Mononuclear cell (primary cell): Measurements from ENCODE around the gene CMTR1. TPM values are rescaled to one million over a fixed set of nuclear protein-coding genes. Genes with fewer than 3 reads are reported as not detected.

Experiments used
- H3K27me3 ChIP-seq: 2 replicates; pipeline ENCODE4 v1.6.0; 2011; ENCODE audit warnings: low read length, control low read depth; ENCODE audit not compliant: insufficient read depth
- H3K4me1 ChIP-seq: 2 replicates; pipeline ENCODE4 v1.5.1; 2011; ENCODE audit warnings: mild to moderate bottlenecking, low read length, control low read depth; ENCODE audit not compliant: insufficient read depth
- H3K4me3 ChIP-seq: 2 replicates; pipeline ENCODE4 v1.5.1; 2011; ENCODE audit warnings: mild to moderate bottlenecking, low read length, moderate library complexity
- H3K9me3 ChIP-seq: 2 replicates; pipeline ENCODE4 v1.5.1; 2011; ENCODE audit warnings: low read depth, mild to moderate bottlenecking, control low read depth, low read length
- total RNA-seq: library from RNA; depleted of rRNA; stranded (reverse); fragments of >200 nt; gene quantifications from one replicate; pipeline ENCODE4 v1.2.3, GENCODE V29; 2012

Gene CMTR1
- total RNA-seq, 1 donor: 40.9 TPM

DNA sequence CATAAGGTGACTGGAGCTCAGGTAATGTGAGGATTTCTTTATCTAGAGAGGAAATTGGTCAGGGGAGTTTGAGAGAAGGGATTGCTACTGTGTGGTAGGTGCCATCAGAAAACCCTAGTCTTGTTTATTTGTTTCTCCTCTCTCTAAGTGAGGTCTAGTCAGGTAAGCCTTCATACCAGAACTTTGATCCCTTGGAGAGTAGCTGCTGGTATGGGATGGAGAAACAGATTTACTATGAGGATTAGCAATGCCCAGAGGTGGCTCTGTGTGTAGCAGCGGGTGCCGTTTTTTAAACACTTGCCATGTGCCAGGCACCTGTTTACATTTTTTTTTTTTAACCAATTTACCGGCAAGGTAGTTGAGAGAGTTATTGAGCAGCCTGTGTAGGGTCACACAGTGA is 19.5 kb downstream of the CMTR1 start:
- Histone ChIP-seq H3K4me3 (no peak overlapping the region), H3K27me3 (no peaks in the 10 kb centered on the region), H3K9me3 (no peaks in the 10 kb centered on the region), H3K4me1 (no peaks in the 10 kb centered on the region)

GRCh38 chr6:37454420-37455140 is 21.6 kb downstream of the CMTR1 start:
- Histone ChIP-seq H3K9me3 (no peaks in the 10 kb centered on the region), H3K4me1 (no peaks in the 10 kb centered on the region), H3K27me3 (no peaks in the 10 kb centered on the region), H3K4me3 (no peak overlapping the region)

GRCh38 chr6:37456126-37456525 is 23.1 kb downstream of the CMTR1 start:
- Histone ChIP-seq H3K27me3 (no peaks in the 10 kb centered on the region), H3K9me3 (no peaks in the 10 kb centered on the region), H3K4me1 (no peaks in the 10 kb centered on the region), H3K4me3 (no peak overlapping the region)

DNA sequence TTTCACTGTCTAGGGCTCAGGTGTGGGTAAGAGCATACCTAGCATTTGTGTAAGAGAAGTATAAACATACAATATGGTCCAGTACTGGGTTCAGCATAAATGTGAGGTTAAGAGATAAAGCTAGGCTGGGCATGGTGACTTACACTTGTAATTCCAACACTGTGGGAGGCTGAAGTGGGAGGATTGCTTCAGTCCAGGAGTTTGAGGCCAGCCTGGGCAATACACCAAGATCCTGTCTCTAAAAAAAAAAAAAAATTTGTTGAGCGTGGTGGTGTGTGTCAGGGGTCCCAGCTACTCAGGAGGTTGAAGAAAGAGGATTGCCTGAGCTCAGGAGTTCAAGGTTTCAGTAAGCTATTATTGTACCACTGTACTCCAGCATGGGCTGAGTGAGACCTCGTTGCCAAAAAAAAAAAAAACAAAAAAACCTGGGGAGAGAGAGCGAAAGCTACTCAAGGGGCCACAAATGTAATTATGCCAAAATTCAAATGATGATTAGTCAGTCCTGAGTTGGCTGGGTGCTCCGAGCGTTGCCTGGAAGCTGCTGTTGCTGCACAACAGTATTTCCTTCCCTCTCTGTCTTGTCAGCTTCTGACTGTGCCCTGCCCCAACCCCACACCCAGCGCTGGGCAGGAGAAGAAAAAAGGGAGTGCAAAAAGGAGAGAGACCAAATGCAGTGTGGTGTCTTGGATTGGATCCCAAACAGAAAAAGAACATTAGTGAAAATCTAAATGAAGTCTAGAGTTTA is 24.0 kb downstream of the CMTR1 start:
- no peak overlapping the region for H3K4me3 ChIP-seq
- no peaks in the 10 kb centered on the region for H3K4me1 ChIP-seq
- H3K27me3 ChIP-seq: no peaks in the 10 kb centered on the region
- no peaks in the 10 kb centered on the region for H3K9me3 ChIP-seq

GRCh38 chr6:37459981-37460800 is 27.2 kb downstream of the CMTR1 start:
- no peaks in the 10 kb centered on the region for H3K4me1 ChIP-seq
- no peaks in the 10 kb centered on the region for H3K9me3 ChIP-seq
- no peaks in the 10 kb centered on the region for H3K27me3 ChIP-seq
- no peak overlapping the region for H3K4me3 ChIP-seq

DNA sequence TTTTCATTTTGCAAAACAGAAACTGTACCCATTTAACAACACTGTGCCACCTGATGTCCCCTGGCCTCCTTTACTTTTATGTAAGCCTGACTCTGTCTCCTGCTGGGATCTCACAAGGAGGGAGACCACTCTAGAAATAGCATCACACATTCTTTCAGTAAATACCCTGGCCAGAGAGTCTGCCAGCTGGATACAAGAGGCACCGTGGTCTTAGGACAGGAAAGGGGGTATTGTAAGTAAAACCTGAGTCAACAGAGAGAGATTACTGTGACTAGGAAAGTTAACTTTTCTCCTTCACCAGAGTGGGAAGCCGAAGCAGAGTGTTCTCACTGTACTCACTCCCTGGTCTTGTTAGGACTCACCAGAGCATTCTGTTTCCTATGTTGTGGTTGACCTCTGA is 27.8 kb downstream of the CMTR1 start:
- H3K27me3 ChIP-seq: no peaks in the 10 kb centered on the region
- no peak overlapping the region for H3K4me3 ChIP-seq
- H3K9me3 ChIP-seq: no peaks in the 10 kb centered on the region
- H3K4me1 ChIP-seq: no peaks in the 10 kb centered on the region

DNA sequence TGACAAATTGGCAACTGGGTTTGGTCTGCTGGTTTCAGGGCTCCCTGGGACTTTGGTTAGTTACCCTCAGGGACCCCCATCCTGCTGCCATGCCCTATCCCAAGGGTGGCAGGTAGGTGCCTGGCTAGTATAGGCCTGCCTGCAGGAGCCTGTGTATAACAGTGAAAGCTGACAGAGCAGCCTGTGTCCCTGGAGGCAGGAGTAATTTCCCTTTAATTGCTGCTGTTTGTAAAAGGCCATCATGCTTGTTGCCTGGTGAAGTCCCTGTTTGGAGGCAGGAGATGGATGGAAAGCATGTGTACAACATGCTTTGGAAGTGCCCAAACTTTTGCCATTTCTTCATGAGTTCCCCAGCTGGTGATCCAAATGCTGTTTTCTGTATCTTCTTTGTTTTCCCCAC is 30.1 kb downstream of the CMTR1 start:
- H3K9me3 ChIP-seq: peaks cover 4% of the 10 kb centered on the region
- H3K4me1 ChIP-seq: no peaks in the 10 kb centered on the region
- H3K4me3 ChIP-seq: no peak overlapping the region
- H3K27me3 ChIP-seq: no peaks in the 10 kb centered on the region

GRCh38 chr6:37467718-37468117 is 34.7 kb downstream of the CMTR1 start:
- Histone ChIP-seq H3K4me1 (no peaks in the 10 kb centered on the region), H3K4me3 (no peak overlapping the region), H3K9me3 (peaks cover 4% of the 10 kb centered on the region), H3K27me3 (no peaks in the 10 kb centered on the region)

GRCh38 chr6:37473364-37474095 is 40.5 kb downstream of the CMTR1 start:
- no peak overlapping the region for H3K4me3 ChIP-seq
- H3K9me3 ChIP-seq: no peaks in the 10 kb centered on the region
- no peaks in the 10 kb centered on the region for H3K27me3 ChIP-seq
- H3K4me1 ChIP-seq: no peaks in the 10 kb centered on the region

GRCh38 chr6:37474316-37474715 is 41.3 kb downstream of the CMTR1 start:
- H3K27me3 ChIP-seq: no peaks in the 10 kb centered on the region
- H3K4me3 ChIP-seq: no peak overlapping the region
- no peaks in the 10 kb centered on the region for H3K4me1 ChIP-seq
- H3K9me3 ChIP-seq: no peaks in the 10 kb centered on the region

DNA sequence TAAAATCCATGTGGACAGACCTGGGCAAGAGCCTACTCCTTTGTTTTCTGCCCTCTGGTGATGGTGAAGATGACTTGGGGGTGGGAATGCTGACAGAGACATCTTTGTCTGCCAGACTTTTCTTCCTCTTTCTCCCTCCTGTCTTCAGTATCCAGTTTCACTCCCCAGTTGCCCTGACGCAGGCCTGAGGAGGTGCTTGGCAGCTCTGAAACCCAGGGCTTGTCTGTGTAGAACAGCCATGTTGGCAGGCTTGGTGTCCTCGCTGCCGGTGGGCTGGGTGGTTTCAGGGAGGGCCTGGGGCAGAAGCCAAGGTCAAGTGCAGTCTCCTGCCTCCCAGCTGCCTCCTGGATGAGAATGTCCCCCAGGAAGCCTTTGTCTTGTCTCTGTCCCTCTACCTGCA is 44.2 kb downstream of the CMTR1 start:
- Histone ChIP-seq H3K4me3 (no peak overlapping the region), H3K27me3 (no peaks in the 10 kb centered on the region), H3K9me3 (no peaks in the 10 kb centered on the region), H3K4me1 (no peaks in the 10 kb centered on the region)

DNA sequence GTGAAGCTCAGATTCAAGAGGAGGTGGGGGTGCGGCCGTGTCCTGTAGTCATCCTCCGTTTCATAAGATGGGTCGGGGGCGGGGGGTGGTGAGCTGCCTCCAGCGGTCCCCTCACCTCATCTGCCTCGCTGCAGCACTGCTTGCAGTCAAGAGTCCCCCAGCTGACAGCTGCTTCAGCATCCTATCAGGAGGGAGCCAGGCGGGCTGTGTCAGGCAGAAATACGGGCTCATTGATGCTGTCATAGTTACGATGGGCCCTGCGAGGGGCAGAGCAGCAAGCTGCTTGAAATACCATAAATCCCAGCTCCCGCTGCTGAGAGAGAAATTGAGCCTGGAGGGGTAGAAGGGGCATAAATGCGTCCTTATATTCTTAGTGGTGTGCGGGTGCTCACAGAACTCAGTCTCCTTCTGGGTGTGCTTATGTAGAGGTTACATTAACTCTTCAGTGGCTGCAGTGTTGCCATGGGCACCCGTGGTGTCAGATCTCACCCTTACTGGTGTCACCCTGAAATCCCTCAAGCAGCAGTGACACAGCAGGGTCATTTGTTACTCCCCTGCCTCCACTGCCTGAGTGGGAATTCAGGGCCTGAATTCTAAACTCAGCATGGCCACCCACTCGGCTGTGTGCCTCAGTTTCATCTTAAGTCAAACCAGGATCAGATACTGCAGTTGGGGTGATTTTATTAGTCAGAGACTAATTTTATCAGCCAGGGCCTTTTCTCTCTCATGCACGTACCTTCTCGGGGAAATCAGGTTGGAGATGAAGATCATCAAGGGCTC is 44.8 kb downstream of the CMTR1 start:
- no peaks in the 10 kb centered on the region for H3K9me3 ChIP-seq
- no peaks in the 10 kb centered on the region for H3K4me1 ChIP-seq
- no peak overlapping the region for H3K4me3 ChIP-seq
- no peaks in the 10 kb centered on the region for H3K27me3 ChIP-seq

DNA sequence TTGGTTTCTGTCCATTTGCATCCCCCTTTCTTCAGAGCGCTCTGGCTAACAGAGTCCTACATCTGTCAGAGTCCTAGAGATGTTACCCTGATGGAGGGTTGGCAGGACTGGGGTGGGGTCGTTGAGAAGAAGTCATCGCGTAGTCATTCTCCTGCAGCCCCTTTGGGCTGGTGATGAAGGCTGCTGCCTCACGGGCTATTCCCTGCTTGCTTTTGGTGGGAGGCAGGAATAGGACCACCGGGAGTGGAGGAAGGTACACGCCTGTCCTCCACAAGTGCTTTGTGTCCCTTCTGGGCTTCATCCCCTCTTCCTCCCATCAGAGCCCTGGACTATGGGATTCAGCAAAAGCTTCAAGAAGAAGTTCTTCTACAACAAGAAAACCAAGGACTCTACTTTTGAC is 45.8 kb downstream of the CMTR1 start:
- Histone ChIP-seq H3K4me1 (no peaks in the 10 kb centered on the region), H3K9me3 (no peaks in the 10 kb centered on the region), H3K27me3 (no peaks in the 10 kb centered on the region), H3K4me3 (no peak overlapping the region)

- Histone ChIP-seq H3K27me3 (no peaks in the 10 kb centered on the region), H3K4me3 (no peak overlapping the region), H3K4me1 (no peaks in the 10 kb centered on the region), H3K9me3 (no peaks in the 10 kb centered on the region)
Observed at GRCh38 chr6:37479266-37479854, 46.3 kb downstream of the CMTR1 start.
